Colonic mucosa (tissue), 4 donors: ENCODE measurements around the gene PPIL4. TPM values are rescaled to one million over a fixed set of nuclear protein-coding genes. Genes with fewer than 3 reads are reported as not detected.
"Not testable (repeated sequence)": the region's sequence is repeated elsewhere in the genome, so short reads cannot be mapped to it uniquely, and the experiment has no call there.

Experiments
- DNase-seq: peaks from one replicate; pipeline ENCODE4 v3.0.0-alpha.2; 2020
- H3K27ac ChIP-seq: fragments of 200-600 bp; one replicate; pipeline ENCODE4 v1.8.0; 2021
- H3K27me3 ChIP-seq: fragments of 200-600 bp; one replicate; pipeline ENCODE4 v1.8.0; 2021
- H3K36me3 ChIP-seq: fragments of 200-600 bp; one replicate; pipeline ENCODE4 v1.8.0; 2021
- H3K4me1 ChIP-seq: fragments of 200-600 bp; one replicate; pipeline ENCODE4 v1.8.0; 2021; ENCODE audit warnings: mild to moderate bottlenecking
- H3K4me3 ChIP-seq: fragments of 200-600 bp; one replicate; pipeline ENCODE4 v1.8.0; 2021
- H3K9ac ChIP-seq, 2 donors: one replicate each; pipeline ENCODE4 v1.7.0; 2013; ENCODE audit warnings: control low read depth in 2 of 2, low read depth in 2 of 2, low read length in 2 of 2
- H3K9me3 ChIP-seq: fragments of 200-600 bp; one replicate; pipeline ENCODE4 v1.8.0; 2021
- CTCF ChIP-seq: fragments of 200-600 bp; IDR thresholded peaks from one replicate; pipeline ENCODE4 v1.8.0; 2022; ENCODE audit warnings: antibody characterized with exemption, mild to moderate bottlenecking
- intact Hi-C: fragments of 100-400 bp; cut with DNase I; formaldehyde crosslinking; loops from one replicate; pipeline ENCODE4 v1.14.1; 2022
- total RNA-seq, 2 donors: library from RNA; stranded (reverse); fragmentation: NEBNext Ultra II Directional in 1 of 2; extraction: Animal tissue kit (Norgen Biotek cat#: 25700) in 1 of 2; gene quantifications; one replicate each; pipeline ENCODE4 v1.2.1, GENCODE V29; 2021
- donor health status: healthy.
- donor health status: DM: no; HTN: no; CAD: no.
- donor health status: DM: no; HTN: no; CAD: no.

PPIL4 gene
- total RNA-seq, 2 donors from 2014 or later = 16.0 to 26.8 TPM

DNA sequence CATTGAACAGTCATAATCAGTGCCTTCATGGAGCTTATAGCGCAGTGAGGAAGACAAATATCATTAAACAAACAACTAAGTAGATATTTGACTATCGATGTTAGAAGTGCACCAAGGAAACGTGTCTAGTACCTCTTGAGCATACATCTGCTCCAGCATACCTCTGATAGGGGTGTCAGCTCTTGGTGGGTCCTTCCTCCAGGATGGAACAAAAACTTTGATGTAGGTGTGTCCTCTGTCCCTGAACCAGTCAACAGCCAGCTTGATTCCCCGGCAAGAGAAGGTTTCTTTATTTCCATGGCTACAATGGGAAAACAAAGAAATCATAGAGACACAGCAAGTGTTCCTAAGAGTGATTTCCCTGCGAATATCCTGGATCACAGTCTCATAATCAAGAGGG is 84.2 kb downstream of the PPIL4 start:
- DNase-seq = no peak
- H3K9me3 ChIP-seq = no peaks in the 10 kb centered on the region
- H3K4me1 ChIP-seq = no peaks in the 10 kb centered on the region
- H3K27ac ChIP-seq = no peak overlapping the region
- no peak for TF ChIP-seq CTCF
- intact Hi-C loops = no loop called here
- no peak overlapping the region for H3K9ac ChIP-seq
- no peaks in the 10 kb centered on the region for H3K27me3 ChIP-seq
- H3K36me3 ChIP-seq = no peaks in the 10 kb centered on the region
- H3K4me3 ChIP-seq = no peak overlapping the region

DNA sequence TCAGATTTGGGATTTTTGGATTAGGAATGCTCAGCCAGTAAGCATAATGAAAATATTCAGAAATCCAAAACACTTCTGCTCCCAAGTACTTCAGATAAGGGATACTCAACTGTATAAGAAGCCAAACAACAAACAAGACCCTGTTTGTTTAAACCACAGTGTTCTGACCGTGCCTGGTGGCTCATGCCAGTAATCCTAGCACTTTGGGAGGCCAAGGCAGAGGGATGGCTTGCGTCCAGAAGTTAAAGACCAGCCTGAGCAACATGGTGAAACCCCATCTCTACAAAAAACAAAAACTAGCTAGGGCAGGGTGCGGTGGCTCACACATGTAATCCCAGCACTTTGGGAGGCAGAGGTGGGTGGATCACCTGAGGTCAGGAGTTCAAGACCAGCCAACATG is 85.6 kb downstream of the PPIL4 start:
- H3K9me3 ChIP-seq, DNase-seq, H3K36me3 ChIP-seq, H3K4me3 ChIP-seq, H3K27ac ChIP-seq, H3K9ac ChIP-seq, H3K4me1 ChIP-seq, intact Hi-C loops, H3K27me3 ChIP-seq: not testable (repeated sequence)

DNA sequence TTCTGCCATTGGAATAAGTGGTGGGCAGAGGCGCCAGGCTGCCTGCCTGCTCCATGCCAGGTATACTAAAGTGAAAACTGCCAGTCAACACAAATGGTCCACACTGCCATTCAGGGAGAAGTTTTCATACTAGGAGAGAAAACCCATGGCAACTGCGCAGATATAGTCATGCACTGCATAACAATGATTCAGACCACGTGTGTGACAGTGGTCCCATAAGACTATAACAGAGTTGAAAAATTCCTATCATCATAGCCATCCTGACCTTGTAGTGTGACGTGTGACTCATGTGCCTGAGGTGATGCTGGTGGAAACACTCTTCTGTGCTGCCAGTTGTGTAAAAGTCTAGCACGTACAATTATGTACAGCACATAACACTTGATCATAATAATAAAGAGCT is 86.1 kb downstream of the PPIL4 start:
- TF ChIP-seq CTCF = no peak
- no peak overlapping the region for H3K9ac ChIP-seq
- no peaks in the 10 kb centered on the region for H3K36me3 ChIP-seq
- DNase-seq = no peak
- no peaks in the 10 kb centered on the region for H3K4me1 ChIP-seq
- H3K27me3 ChIP-seq = no peaks in the 10 kb centered on the region
- no peak overlapping the region for H3K27ac ChIP-seq
- intact Hi-C loops = no loop called here
- no peak overlapping the region for H3K4me3 ChIP-seq
- H3K9me3 ChIP-seq = no peaks in the 10 kb centered on the region

- intact Hi-C loops = no loop called here
- no peak for DNase-seq
- Histone ChIP-seq H3K27ac (no peak overlapping the region), H3K4me1 (peaks cover 6% of the 10 kb centered on the region), H3K9ac (no peak overlapping the region), H3K4me3 (no peak overlapping the region), H3K36me3 (no peaks in the 10 kb centered on the region), H3K27me3 (no peaks in the 10 kb centered on the region), H3K9me3 (no peaks in the 10 kb centered on the region)
- no peak for TF ChIP-seq CTCF
Observed at GRCh38 chr6:149458806-149459205, 87.0 kb downstream of the PPIL4 start.

DNA sequence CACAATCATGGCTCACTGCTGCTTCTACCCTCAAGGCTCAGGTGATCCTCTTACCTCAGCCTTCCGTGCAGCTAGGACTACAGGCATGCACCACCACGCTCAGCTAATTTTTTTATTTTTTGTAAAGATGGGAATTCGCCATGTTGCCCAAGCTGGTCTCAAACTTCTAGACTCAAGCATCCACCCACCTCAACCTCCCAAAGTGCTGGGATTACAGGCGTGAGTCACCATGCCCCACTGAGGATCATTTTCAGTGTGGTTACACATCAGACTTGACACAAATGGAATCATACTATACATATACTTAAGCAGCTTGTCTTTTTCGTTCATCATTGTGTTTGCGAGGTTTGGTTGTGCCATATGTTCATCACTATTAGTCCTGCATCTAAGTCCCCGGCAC is 87.6 kb downstream of the PPIL4 start:
- Histone ChIP-seq H3K9me3 (no peaks in the 10 kb centered on the region), H3K4me1 (peaks cover 10% of the 10 kb centered on the region), H3K36me3 (no peaks in the 10 kb centered on the region), H3K4me3 (no peak overlapping the region), H3K9ac (no peak overlapping the region), H3K27ac (no peak overlapping the region), H3K27me3 (no peaks in the 10 kb centered on the region)
- intact Hi-C loops = no loop called here
- DNase-seq = no peak
- no peak for TF ChIP-seq CTCF

- no peaks in the 10 kb centered on the region for H3K36me3 ChIP-seq
- no peak overlapping the region for H3K9ac ChIP-seq
- H3K4me3 ChIP-seq = no peak overlapping the region
- no peak for TF ChIP-seq CTCF
- no peak for DNase-seq
- H3K9me3 ChIP-seq = no peaks in the 10 kb centered on the region
- intact Hi-C loops = no loop called here
- H3K4me1 ChIP-seq = peaks cover 13% of the 10 kb centered on the region
- H3K27ac ChIP-seq = no peak overlapping the region
- no peaks in the 10 kb centered on the region for H3K27me3 ChIP-seq
Observed at GRCh38 chr6:149457316-149457884, 88.4 kb downstream of the PPIL4 start.
